NCI-H2107 treated with DMSO at 0.1 percent for 48 hours (cell line): ENCODE data around the gene PHF19.

ENCODE experiments used
- DNase-seq: peaks from one replicate; lab custom pipeline; 2025; ENCODE audit not compliant: unreplicated experiment; lab: John Stamatoyannopoulos, UW

The PHF19 gene

DNA sequence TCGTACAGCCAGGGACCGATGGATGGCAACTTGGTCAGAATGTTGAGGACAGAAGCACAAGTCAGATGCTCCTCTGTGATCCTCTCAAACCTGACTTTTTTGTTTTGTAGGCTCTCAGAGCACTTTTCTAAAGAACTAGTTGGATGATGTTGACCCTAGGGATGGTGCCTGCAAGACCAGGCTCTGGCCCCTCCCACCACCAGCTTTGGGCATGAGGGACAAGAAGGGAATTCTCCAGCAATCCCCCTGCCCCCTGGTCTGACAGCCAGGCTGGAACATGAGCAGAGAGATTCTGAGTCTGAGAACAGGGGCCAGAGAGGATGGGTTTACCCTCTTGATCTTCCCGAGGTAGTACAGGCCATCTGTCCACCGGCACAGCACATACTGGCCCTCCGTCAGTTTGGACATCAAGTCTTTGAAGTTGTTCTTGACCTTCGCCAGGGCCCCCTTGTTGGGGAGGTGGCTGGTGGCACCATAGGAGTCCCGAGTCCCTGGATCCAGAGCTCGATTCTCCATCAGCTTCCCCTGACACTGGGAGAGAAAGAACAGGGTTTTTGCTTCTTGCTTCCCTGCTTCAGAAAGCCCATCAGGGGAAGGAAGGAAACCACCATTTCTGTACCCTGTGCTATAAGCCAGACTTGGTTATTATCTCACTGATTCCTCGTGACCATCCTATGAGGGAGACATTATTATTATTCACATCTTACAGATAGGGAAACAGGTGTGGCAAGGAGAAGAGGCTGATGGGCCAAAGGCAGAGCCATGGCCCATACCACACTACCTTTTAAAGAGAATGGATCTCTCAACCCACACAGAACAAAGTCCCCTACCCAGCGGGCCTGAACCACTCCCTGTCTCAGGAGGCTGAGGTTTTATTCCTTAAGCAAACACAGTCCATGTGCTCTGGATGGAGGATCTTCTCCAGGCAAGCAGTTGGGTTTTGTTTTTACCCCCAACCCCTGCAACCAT, 2.5 kb downstream of the PHF19 start:
- no peak for DNase-seq

DNA sequence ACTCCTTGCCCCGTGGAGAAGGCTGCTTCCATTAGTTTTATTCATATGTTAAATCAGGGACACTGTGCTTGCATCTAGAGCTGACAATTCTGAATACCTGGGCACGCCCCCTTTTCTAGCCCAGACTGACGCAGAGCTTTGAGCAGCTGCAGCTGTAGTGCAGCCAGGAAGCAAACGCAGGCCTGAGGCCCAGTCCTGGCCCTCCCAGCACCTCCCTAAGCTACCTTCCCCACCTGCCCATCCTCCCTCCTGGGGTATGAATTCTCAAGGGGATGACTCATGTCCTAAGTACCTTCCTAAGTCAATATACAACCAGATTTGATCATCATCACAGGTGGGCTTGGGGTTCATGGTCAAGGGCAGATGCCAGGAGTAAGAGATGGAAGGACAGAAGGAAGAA, 3.5 kb downstream of the PHF19 start:
- no peak for DNase-seq

DNA sequence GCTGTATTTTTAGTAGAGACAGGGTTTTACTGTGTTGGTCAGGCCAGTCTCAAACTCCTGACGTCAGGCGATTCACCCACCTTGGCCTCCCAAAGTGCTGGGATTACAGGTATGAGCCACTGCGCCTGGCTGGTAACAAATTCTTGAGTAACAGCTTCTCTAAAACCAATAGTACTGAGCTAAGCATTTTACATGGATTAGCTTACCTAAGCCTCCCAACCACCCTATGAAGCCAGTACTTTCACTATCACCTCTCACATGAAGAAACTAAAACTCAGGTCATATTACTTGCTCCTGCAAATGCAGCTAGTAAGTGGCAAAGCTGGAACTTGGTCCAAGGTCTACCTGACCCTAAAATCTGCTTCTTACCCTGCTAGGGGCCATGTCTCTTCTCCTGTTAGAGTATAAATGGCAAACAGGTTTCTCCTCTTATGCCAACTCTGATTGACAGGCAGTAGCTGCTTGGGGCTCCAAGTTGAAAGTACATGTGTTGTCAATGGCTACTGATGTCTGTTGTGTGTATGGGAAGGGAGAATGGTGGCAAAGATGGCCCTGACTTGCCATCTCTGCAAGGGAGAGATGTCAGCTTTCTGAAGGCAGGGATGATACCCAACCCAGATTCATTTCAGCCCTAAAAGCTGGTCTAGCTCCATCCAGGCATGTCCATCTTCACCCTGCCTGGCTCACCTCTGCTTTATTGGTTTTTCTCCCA, 4.0 kb downstream of the PHF19 start:
- no peak for DNase-seq

DNA sequence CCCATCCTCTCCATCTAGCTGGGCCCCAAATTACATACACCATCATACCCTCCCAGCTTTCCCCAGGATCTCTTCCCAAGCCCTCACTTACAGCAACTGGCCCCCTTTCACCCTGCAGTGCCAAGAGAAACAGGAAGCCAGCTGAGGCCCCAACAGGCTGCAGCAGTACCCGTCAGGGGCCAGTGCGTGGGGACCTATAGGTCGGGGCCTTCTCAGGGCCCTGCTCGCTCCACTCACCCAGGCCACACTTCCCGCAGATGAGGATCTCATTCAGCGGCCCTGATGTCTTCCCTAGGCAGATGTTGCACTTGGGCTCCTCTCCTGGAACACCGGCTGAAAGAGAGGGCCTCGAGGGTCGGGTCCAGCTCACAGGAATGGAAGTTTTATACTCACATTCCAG, 6.8 kb downstream of the PHF19 start:
- no peak for DNase-seq

DNA sequence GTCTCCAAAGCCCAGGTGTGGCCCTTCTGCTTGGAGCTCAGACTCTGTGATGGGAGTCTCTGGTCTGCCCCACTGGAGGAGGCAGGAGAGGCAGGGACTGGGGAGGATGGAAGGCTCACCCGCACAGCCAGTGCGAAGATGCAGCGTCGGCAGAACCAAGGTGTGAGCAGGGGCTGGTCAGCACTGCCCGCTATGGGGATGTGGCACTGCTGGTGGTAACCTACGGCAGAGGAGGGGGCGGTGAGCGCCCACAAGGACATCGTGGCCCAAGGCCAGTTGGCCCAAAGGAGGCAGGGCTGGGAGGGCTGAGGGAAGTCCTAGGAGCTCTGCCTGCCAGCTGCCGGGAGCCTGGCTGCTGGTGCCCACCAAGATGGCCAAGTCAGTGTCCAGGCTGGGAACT, 7.3 kb downstream of the PHF19 start:
- no peak for DNase-seq

DNA sequence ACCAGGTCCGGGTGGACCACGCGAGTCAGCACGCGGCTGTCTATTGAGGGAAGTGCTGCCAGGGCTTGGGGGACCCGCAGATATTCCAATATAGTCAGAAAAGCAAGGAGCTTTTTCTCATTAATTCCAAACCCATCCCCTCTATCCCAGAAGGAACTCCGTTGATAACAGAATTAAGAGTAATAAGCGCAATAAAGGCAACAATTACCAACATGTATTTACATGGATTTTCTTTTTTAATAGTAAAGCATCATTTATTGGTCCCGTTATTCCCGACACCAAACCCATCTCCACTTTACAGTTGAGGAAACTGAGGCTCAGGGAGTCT, 7.7 kb downstream of the PHF19 start:
- DNase-seq, result no peak

DNA sequence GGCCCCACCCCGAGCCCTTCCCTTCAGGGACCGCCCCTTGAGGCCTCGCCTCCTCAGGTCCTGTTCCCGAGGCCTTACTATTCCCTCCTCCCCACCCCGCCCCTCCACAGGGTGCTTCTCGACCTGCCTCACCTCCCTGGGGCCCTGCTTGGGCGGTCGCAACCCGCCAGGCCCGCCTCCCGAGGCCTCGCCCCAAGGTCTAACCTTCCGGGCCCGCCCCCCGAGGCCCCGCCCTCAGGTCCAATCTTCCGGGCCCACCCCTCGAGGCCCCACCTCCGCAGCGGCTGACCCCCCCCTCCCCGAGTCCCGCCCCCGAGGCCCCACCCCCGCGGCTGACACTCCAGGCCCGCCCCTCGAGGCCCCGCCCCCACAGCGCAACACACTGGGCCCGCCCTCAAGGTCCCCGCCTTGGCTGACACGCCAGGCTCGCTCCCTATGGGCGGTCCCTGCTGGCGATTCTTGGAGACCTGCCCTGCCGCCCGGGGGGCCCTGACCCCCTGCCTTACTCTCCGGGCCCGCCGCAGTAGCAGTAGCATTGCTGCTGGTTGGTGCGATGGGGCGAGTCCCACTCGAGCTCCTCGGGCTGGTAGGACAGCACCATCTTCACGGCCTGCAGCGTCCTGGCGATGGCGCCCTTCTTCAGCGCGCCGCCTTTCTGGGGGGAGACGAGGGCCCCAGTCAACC, 8.2 kb downstream of the PHF19 start:
- no peak for DNase-seq

DNA sequence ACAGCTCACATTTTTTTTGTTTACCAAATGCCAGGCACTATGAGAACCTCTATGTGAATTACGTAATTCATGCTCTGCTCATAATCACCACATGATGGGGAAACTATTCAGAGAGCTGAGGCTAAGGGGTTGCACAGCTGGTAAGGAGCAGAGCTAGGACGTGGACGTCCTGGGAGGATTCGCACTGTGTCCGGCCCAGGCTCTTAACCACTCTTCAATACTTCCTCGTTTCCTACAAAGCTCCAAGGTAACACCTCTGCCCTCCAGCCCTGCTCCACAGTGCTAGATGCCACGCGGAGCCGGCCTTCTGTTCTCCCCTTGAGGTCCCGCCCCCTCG, 8.7 kb downstream of the PHF19 start:
- DNase-seq, result no peak

DNA sequence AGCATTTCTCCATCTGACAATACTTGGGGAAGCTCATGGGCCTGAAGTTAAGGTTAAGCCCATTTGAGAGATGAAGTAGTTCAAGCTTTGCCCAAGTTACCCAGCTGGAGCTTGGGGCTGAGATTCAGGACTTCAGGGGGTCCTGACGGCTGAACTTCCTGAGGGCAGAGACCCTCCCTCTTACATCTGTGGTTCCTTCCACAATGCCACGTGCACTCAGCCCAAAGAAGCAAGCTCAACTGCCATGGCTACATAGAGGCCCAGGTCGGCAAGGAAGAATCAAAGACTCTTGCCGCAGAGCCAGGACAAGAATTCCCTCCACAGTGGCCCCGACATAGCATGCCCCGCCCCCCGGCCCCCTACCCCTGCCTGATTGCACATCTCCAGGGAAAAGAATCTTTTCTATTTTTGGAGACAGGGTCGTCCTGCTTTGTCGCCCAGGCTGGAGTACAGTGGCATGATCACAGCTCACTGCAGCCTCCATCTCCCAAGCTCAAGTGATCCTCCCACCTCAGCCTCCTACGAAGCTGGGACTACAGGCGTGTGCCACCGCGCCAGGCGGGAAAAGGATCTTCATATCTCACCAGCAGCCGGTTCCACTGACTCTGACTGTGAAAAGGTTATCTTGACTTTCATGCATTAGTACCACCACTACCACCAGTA, 9.2 kb downstream of the PHF19 start:
- DNase-seq, result no peak

DNA sequence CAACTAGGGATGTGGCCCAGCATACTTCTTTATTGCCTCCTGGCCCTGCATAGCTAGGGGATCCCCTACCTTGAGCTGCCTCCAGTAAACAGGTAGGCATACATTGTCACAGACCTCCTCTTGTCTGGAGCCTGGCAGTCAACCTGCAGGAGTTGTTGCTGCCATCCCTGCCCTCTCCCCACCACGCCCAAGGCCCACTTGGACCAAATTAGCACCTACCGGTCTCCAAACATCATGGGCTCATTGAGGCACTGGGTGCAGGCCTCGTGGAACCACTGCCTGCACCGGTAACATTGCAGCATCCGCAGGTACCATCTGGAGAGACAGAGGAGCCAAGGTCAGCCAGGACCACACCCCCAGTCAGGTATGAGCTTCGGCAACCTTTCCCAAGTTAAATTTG, 10.3 kb downstream of the PHF19 start:
- DNase-seq, result no peak

DNA sequence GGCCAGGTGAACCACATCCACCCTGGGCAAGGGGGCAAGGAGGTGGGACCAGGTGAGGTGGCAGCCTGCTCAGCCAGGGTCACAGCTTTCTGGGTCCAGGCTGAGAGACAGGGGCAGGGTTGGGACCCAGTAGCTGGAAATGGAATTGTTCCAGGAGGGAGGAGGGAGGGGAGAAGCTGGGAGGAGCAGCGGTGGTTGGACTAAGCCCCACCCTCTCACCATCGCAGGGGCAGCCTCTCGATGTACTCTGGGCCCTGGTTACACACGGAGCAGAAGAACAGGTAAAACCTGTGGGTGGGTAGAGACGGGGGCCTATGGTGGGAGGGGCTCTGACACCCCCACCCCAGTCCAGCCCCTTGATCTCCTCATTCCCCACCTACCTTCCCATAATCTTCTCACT, 11.2 kb downstream of the PHF19 start:
- DNase-seq, result no peak

DNA sequence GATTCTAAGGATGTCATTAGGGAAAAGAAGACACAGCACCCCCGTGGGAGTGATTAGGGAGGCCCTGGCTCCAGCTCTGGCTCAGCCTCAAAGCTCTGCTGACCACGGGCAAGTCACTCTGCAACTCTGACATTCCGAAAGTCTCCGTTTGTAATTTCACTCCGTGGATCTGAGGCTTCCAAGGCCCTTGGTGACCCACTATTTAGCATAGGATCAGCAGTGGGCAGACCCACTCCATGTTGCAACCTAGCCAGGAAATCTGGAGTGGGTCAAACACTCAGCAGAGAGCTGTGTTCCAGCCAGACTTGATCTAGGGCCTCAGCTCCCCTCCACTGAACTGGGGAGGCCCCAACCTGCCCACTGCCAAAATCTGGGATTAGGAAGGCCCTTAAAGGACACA, 11.8 kb downstream of the PHF19 start:
- DNase-seq, result no peak

DNA sequence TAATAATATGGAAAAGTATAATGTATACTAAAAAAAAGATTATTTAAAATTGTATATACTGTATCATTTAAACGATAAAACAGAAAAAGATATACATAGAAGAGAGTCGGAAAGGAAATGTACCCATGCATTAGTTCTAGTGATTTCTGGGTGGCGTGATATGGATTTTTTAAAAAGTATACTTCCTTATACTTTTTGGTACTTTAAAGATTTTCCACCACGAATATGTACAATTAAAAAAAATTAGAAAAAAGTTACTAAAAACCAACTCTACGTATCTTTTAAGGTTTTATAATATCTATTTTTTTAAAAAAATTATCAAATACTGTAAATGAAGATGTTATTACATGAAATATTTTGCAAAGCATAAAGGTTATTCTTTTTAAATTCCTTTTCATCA, 12.3 kb downstream of the PHF19 start:
- no peak for DNase-seq

DNA sequence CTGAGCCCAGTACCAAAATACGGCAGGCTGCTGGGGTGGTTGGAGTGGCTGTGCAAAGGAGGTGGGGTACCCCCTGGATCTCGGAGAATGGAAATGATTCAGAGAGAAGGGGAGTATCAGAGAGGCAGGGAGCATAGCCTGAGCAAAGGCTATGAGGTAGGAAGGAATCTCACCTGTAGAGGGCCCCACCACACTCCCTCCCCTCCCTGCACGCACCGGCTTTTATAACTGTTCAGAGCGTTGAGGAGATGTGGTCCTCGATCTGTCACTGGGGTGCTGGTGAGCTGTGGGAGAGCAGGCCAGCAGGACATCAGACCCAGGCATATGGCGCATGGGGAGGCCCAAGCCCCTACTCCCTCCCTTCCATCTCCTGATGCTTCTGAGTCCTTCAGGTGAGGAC, 13.2 kb downstream of the PHF19 start:
- no peak for DNase-seq

DNA sequence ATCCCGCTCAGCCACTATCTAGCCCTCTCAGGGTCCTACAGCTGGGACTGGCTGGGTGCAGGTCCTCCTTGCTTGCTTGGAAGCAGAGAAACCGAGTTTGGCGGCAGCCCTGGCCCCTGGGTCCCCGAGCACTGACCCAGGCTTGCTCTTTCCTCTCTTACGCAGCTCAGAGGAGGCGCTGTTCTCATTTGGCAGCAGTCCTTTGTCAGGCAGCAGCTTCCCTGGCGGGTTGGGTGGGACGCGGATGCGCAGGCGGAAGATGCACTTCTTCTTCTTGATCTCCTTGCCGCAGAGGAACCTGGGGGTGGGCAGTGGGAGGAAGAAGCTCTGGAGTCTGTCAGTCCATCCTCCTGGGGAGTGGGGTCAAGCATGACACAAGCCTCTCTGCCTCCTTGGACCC, 14.5 kb downstream of the PHF19 start:
- no peak for DNase-seq

DNA sequence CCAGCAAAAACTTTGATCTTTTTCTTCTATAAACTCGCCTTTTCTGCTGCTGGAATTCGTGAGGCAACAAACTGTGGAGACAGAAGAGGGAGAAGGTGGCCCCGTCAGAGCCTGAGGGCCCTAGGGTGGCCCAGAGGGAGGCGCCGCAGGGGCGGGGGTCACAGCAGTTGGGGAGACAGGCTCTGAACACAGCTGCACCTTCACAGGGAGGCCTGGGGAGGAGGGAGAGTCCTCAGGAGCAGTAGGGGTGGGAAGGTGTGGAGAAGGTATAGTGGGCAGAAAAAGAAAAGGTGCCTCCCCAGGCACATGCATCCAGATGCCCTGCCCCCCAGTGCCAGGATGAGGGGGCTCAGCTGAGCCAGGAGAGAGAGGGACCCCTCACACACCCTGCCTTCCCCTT, 15.1 kb downstream of the PHF19 start:
- no peak for DNase-seq

DNA sequence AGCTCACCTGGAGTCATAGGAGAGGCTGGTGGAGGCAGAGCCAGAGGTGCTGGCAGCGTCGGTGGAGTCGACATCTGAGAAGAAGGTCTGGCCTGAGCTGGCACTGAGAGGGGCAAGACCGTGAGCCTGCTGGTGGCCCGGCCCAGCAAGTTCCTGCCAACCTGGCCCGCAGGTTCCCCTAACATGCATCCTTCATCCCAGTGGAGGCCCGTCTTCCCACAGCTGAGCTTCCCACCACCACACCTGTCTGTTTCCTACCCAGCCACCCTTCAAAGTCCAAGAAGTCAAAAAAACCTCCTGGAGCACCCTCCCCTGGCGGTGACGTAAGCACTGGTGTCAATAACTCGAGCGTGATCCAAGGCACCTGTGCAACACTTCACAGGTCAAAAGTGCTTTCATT, 16.9 kb downstream of the PHF19 start:
- DNase-seq, result no peak

DNA sequence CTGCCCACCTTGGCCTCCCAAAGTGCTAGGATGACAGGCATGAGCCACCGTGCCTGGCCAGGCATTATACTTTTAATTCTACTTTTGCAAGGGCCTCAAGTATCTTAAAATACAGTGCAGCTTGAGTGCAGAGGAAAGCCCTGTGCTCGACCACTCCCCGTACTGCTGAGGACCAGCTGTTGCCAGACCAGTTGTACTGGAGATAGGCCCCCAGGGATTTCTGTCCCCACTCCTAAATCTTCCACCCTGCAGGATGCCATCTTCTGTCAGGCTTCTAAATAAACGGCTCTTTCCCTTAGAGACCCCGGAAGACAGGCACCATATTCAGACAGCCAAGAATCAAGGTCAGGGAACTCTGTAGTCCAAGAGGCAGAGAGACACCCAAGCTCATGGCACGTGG, 17.6 kb downstream of the PHF19 start:
- no peak for DNase-seq

DNA sequence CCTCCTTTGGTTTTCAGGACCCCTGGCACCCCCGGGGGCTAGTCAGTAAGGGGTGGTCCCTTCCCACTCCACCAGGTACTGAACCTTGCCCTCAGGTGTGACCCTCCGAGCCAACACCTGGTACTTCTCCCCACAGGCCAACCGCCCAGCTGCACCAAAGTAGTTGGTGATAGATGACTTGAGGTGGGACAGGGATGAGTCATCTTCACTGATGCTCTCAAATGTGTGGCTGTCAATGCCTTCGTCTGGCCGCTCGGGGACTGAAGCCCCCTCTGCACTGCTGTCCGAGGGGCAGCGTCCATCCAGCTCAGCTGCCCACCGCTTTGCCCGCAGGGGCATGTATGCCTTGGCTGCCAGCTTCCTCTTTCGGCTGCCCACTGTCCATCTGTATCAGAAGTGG, 19.1 kb downstream of the PHF19 start:
- DNase-seq, result no peak

DNA sequence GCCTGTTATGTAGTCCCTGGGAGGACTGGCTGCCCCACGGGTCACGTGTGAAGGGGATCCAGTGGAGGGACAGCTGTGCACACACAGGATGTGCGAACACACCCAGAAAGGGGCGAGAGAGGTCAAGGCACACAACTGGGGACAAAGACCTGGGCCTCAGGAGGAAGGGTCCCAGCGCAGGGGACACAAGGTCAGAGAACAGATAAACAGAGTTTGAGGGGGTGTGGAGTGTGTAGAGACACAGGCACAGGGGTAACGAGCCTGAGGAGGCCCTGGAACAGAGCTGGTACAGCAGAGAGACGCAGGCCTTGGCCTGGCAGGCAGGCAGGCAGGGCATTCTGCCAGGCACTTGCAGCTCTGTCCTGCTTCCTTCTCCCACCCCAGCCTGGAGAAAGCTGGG, 19.5 kb downstream of the PHF19 start:
- DNase-seq, result no peak

DNA sequence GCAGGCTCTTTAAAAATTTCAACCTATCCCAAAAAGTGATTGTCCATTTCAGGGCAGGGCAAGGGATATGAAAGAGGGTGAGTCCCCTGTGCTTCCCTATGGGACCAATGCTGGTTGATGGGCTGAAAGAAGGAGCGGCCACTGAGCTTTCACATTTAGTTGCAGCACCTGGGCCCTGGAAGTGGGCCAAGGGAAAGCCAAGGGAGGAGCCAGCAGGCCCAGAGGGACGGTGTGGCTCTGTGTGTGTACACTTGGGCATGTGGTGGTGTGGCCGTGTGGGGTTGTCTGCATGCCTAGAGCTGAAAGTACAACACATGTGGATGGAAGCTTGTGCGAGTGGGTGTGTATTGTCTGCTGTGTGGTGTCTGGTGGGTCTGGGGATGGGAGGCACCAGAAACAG, 20.3 kb downstream of the PHF19 start:
- DNase-seq, result no peak
